ENCODE measurements around the gene NTF3. TPM values are rescaled to one million over a fixed set of nuclear protein-coding genes. Genes with fewer than 3 reads are reported as not detected.

NTF3 gene
- total RNA-seq, 1 experiment from 2014 or later: not detected

GRCh38 chr12:5500331-5500659 is 68.4 kb downstream of the NTF3 start:
- Histone ChIP-seq H2AFZ (ENCODE audit: low read length) (no peak overlapping the region), H3K27ac (ENCODE audit: low read length) (no peak overlapping the region), H3K9ac (ENCODE audit: low read length) (no peak overlapping the region), H3K9me3 (ENCODE audit: low read length) (no peaks in the 10 kb centered on the region), H3K4me2 (ENCODE audit: low read depth, low read length, poor library complexity, severe bottlenecking) (no peak overlapping the region), H4K20me1 (ENCODE audit: insufficient read depth, low read depth, low read length) (no peaks in the 10 kb centered on the region), H3K4me3 (ENCODE audit: low read length) (no peak overlapping the region), H3K79me2 (ENCODE audit: low read length) (no peaks in the 10 kb centered on the region), H3K27me3 (ENCODE audit: low read length) (no peaks in the 10 kb centered on the region), H3K36me3 (ENCODE audit: insufficient read depth, low read length) (no peaks in the 10 kb centered on the region), H3K9me2 (replicated peaks; ENCODE audit: insufficient read depth, low read length) (no peaks in the 10 kb centered on the region), H3K4me1 (ENCODE audit: low read length) (no peaks in the 10 kb centered on the region)
- DNase-seq: no peak

GRCh38 chr12:5503774-5504173 is 71.9 kb downstream of the NTF3 start:
- Histone ChIP-seq H2AFZ (ENCODE audit: low read length) (no peak overlapping the region), H3K27me3 (ENCODE audit: low read length) (no peaks in the 10 kb centered on the region), H3K79me2 (ENCODE audit: low read length) (no peaks in the 10 kb centered on the region), H3K4me2 (ENCODE audit: low read depth, low read length, poor library complexity, severe bottlenecking) (no peak overlapping the region), H3K9me2 (replicated peaks; ENCODE audit: insufficient read depth, low read length) (no peaks in the 10 kb centered on the region), H3K4me1 (ENCODE audit: low read length) (no peaks in the 10 kb centered on the region), H3K4me3 (ENCODE audit: low read length) (no peak overlapping the region), H3K9ac (ENCODE audit: low read length) (no peak overlapping the region), H3K36me3 (ENCODE audit: insufficient read depth, low read length) (no peaks in the 10 kb centered on the region), H3K9me3 (ENCODE audit: low read length) (no peaks in the 10 kb centered on the region), H3K27ac (ENCODE audit: low read length) (no peak overlapping the region), H4K20me1 (ENCODE audit: insufficient read depth, low read depth, low read length) (no peaks in the 10 kb centered on the region)
- DNase-seq: no peak

DNA sequence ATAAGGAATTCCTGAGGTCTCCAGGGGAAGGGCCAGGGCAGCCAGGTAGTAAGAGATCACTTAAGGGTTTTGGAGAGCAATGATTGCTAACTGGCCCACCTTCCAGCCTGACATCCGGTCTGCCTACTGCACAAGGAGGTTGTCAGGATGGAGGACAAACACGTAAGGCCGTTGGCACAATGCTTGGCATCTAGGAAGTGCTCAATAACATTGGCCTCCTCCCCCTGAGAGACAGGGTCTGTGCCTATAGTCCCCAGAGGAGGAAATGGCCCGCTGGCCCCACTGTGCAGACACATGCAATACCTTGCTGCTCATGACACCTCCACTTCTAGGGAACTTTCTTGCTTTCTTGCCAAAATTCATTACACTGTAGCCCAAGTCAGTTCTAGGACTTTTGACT is 73.2 kb downstream of the NTF3 start:
- no peaks in the 10 kb centered on the region for H3K9me3 ChIP-seq (ENCODE audit: low read length)
- no peak overlapping the region for H3K27ac ChIP-seq (ENCODE audit: low read length)
- no peak overlapping the region for H2AFZ ChIP-seq (ENCODE audit: low read length)
- no peaks in the 10 kb centered on the region for H4K20me1 ChIP-seq (ENCODE audit: insufficient read depth, low read depth, low read length)
- H3K9me2 ChIP-seq (replicated peaks; ENCODE audit: insufficient read depth, low read length): no peaks in the 10 kb centered on the region
- H3K4me3 ChIP-seq (ENCODE audit: low read length): no peak overlapping the region
- no peak overlapping the region for H3K4me2 ChIP-seq (ENCODE audit: low read depth, low read length, poor library complexity, severe bottlenecking)
- no peaks in the 10 kb centered on the region for H3K36me3 ChIP-seq (ENCODE audit: insufficient read depth, low read length)
- DNase-seq: no peak
- no peaks in the 10 kb centered on the region for H3K27me3 ChIP-seq (ENCODE audit: low read length)
- no peak overlapping the region for H3K9ac ChIP-seq (ENCODE audit: low read length)
- no peaks in the 10 kb centered on the region for H3K4me1 ChIP-seq (ENCODE audit: low read length)
- H3K79me2 ChIP-seq (ENCODE audit: low read length): no peaks in the 10 kb centered on the region

- Histone ChIP-seq H3K9me3 (ENCODE audit: low read length) (no peaks in the 10 kb centered on the region), H2AFZ (ENCODE audit: low read length) (no peak overlapping the region), H3K9ac (ENCODE audit: low read length) (no peak overlapping the region), H3K4me3 (ENCODE audit: low read length) (no peak overlapping the region), H3K9me2 (replicated peaks; ENCODE audit: insufficient read depth, low read length) (no peaks in the 10 kb centered on the region), H3K27ac (ENCODE audit: low read length) (no peak overlapping the region), H3K27me3 (ENCODE audit: low read length) (no peaks in the 10 kb centered on the region), H3K79me2 (ENCODE audit: low read length) (no peaks in the 10 kb centered on the region), H3K36me3 (ENCODE audit: insufficient read depth, low read length) (no peaks in the 10 kb centered on the region), H3K4me1 (ENCODE audit: low read length) (no peaks in the 10 kb centered on the region), H4K20me1 (ENCODE audit: insufficient read depth, low read depth, low read length) (no peaks in the 10 kb centered on the region), H3K4me2 (ENCODE audit: low read depth, low read length, poor library complexity, severe bottlenecking) (no peak overlapping the region)
- no peak for DNase-seq
These were observed 73.8 kb downstream of the NTF3 start for GRCh38 chr12:5505751-5506150.

DNA sequence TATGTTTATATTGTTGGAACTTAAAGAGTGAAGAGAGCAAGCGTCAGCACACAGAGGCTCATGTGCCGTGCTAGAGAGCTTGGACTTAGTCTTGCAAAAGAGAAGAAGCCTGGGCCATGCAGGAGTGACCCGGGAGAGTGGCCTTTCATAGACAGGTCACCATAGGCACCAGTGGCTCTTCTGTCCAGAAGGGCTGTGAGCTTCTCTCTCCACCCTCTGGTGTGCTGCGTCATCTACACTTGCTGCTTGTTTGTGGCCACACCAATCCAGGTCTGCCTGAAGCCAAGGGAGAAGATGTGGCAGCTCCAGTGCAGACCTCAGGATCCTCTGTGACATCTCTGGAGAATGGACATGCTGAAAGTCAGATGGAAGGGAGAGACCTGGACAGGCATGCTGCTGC is 74.4 kb downstream of the NTF3 start:
- Histone ChIP-seq H3K4me3 (ENCODE audit: low read length) (no peak overlapping the region), H3K9me2 (replicated peaks; ENCODE audit: insufficient read depth, low read length) (no peaks in the 10 kb centered on the region), H3K9ac (ENCODE audit: low read length) (no peak overlapping the region), H2AFZ (ENCODE audit: low read length) (no peak overlapping the region), H4K20me1 (ENCODE audit: insufficient read depth, low read depth, low read length) (no peaks in the 10 kb centered on the region), H3K27ac (ENCODE audit: low read length) (no peak overlapping the region), H3K36me3 (ENCODE audit: insufficient read depth, low read length) (no peaks in the 10 kb centered on the region), H3K79me2 (ENCODE audit: low read length) (no peaks in the 10 kb centered on the region), H3K4me1 (ENCODE audit: low read length) (no peaks in the 10 kb centered on the region), H3K4me2 (ENCODE audit: low read depth, low read length, poor library complexity, severe bottlenecking) (no peak overlapping the region), H3K27me3 (ENCODE audit: low read length) (no peaks in the 10 kb centered on the region), H3K9me3 (ENCODE audit: low read length) (no peaks in the 10 kb centered on the region)
- no peak for DNase-seq

DNA sequence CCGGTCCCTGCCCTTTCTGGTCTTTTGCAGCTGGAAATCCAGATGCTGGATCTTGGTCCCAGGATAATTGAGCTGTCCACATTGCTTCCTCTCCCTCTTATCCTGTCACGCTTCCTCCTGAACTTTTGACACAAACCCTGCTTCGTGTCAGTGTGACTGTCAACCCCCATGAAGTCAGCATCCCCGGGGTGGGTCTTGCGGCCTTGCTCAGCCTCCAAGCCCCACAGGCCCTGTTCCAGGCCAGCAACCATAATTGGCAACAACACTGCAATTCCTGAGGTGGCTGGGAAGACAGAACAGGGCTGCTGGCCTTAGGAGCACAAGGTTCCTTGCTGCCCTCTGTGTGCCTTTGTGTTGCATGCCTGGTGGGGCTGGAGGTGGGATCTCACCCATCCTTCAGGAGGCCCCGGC is 74.9 kb downstream of the NTF3 start:
- Histone ChIP-seq H4K20me1 (ENCODE audit: insufficient read depth, low read depth, low read length) (no peaks in the 10 kb centered on the region), H3K4me2 (ENCODE audit: low read depth, low read length, poor library complexity, severe bottlenecking) (no peak overlapping the region), H3K79me2 (ENCODE audit: low read length) (no peaks in the 10 kb centered on the region), H3K4me1 (ENCODE audit: low read length) (no peaks in the 10 kb centered on the region), H3K9me3 (ENCODE audit: low read length) (no peaks in the 10 kb centered on the region), H3K27ac (ENCODE audit: low read length) (no peak overlapping the region), H3K9me2 (replicated peaks; ENCODE audit: insufficient read depth, low read length) (no peaks in the 10 kb centered on the region), H3K4me3 (ENCODE audit: low read length) (no peak overlapping the region), H3K36me3 (ENCODE audit: insufficient read depth, low read length) (no peaks in the 10 kb centered on the region), H3K9ac (ENCODE audit: low read length) (no peak overlapping the region), H2AFZ (ENCODE audit: low read length) (no peak overlapping the region), H3K27me3 (ENCODE audit: low read length) (no peaks in the 10 kb centered on the region)
- DNase-seq: no peak

DNA sequence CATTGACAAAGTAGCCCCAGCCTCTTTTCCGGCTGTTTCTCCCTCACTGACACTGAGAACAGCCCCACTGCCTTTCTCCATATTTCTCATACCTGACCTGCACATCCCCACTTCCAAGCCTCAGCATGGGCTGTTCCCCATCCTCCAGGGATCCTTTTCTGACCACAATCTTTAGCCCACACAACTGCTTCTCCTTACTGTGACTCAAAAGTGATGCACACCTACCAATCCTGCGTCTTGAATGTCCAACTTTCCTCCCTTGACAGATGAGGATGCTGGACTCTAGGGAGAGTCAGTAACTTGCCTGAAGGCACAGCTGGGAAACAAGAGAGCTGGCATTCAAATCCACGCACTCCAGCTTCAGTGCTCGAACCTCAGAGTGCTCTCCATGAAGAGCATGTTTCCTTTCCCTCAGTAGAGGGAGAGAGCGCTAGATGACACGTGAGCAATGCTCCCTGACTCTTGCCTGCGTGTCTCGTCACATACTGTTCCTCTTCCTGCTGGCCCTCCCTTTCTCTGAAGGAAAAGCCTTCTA is 75.6 kb downstream of the NTF3 start:
- no peak for DNase-seq
- H4K20me1 ChIP-seq (ENCODE audit: insufficient read depth, low read depth, low read length): no peaks in the 10 kb centered on the region
- H3K9ac ChIP-seq (ENCODE audit: low read length): no peak overlapping the region
- no peaks in the 10 kb centered on the region for H3K9me3 ChIP-seq (ENCODE audit: low read length)
- no peak overlapping the region for H2AFZ ChIP-seq (ENCODE audit: low read length)
- H3K4me2 ChIP-seq (ENCODE audit: low read depth, low read length, poor library complexity, severe bottlenecking): no peak overlapping the region
- H3K4me1 ChIP-seq (ENCODE audit: low read length): no peaks in the 10 kb centered on the region
- H3K36me3 ChIP-seq (ENCODE audit: insufficient read depth, low read length): no peaks in the 10 kb centered on the region
- H3K27ac ChIP-seq (ENCODE audit: low read length): no peak overlapping the region
- no peaks in the 10 kb centered on the region for H3K27me3 ChIP-seq (ENCODE audit: low read length)
- no peak overlapping the region for H3K4me3 ChIP-seq (ENCODE audit: low read length)
- H3K9me2 ChIP-seq (replicated peaks; ENCODE audit: insufficient read depth, low read length): no peaks in the 10 kb centered on the region
- H3K79me2 ChIP-seq (ENCODE audit: low read length): no peaks in the 10 kb centered on the region

- H3K4me3 ChIP-seq (ENCODE audit: low read length): no peak overlapping the region
- H3K27ac ChIP-seq (ENCODE audit: low read length): no peak overlapping the region
- H3K27me3 ChIP-seq (ENCODE audit: low read length): no peaks in the 10 kb centered on the region
- H3K36me3 ChIP-seq (ENCODE audit: insufficient read depth, low read length): no peaks in the 10 kb centered on the region
- no peaks in the 10 kb centered on the region for H3K79me2 ChIP-seq (ENCODE audit: low read length)
- DNase-seq: no peak
- H2AFZ ChIP-seq (ENCODE audit: low read length): no peak overlapping the region
- no peak overlapping the region for H3K4me2 ChIP-seq (ENCODE audit: low read depth, low read length, poor library complexity, severe bottlenecking)
- no peaks in the 10 kb centered on the region for H4K20me1 ChIP-seq (ENCODE audit: insufficient read depth, low read depth, low read length)
- H3K9me2 ChIP-seq (replicated peaks; ENCODE audit: insufficient read depth, low read length): no peaks in the 10 kb centered on the region
- H3K4me1 ChIP-seq (ENCODE audit: low read length): no peaks in the 10 kb centered on the region
- no peaks in the 10 kb centered on the region for H3K9me3 ChIP-seq (ENCODE audit: low read length)
- no peak overlapping the region for H3K9ac ChIP-seq (ENCODE audit: low read length)
These were observed 76.0 kb downstream of the NTF3 start for GRCh38 chr12:5507944-5508343.

GRCh38 chr12:5509102-5509501 is 77.2 kb downstream of the NTF3 start:
- Histone ChIP-seq H3K79me2 (ENCODE audit: low read length) (no peaks in the 10 kb centered on the region), H3K4me3 (ENCODE audit: low read length) (no peak overlapping the region), H3K36me3 (ENCODE audit: insufficient read depth, low read length) (no peaks in the 10 kb centered on the region), H2AFZ (ENCODE audit: low read length) (no peak overlapping the region), H3K9ac (ENCODE audit: low read length) (no peak overlapping the region), H3K9me3 (ENCODE audit: low read length) (no peaks in the 10 kb centered on the region), H3K27me3 (ENCODE audit: low read length) (no peaks in the 10 kb centered on the region), H3K4me1 (ENCODE audit: low read length) (no peaks in the 10 kb centered on the region), H4K20me1 (ENCODE audit: insufficient read depth, low read depth, low read length) (no peaks in the 10 kb centered on the region), H3K9me2 (replicated peaks; ENCODE audit: insufficient read depth, low read length) (no peaks in the 10 kb centered on the region), H3K4me2 (ENCODE audit: low read depth, low read length, poor library complexity, severe bottlenecking) (no peak overlapping the region), H3K27ac (ENCODE audit: low read length) (no peak overlapping the region)
- no peak for DNase-seq
